BLaER1 (cell line): Measurements from ENCODE around the gene DPP9.
"Not testable (repeated sequence)": the region's sequence is repeated elsewhere in the genome, so short reads cannot be mapped to it uniquely, and the experiment has no call there.

Experiments
- H3K27ac ChIP-seq: shearing (Covaris generic); formaldehyde crosslinking; 2 replicates; pipeline ENCODE4 v1.8.1; 2022
- H3K27me3 ChIP-seq: shearing (Covaris generic); formaldehyde crosslinking; 2 replicates; pipeline ENCODE4 v1.8.1; 2022
- H3K36me3 ChIP-seq: shearing (Covaris generic); formaldehyde crosslinking; 2 replicates; pipeline ENCODE4 v1.8.1; 2022
- H3K4me1 ChIP-seq: shearing (Covaris generic); formaldehyde crosslinking; 2 replicates; pipeline ENCODE4 v1.8.1; 2022
- H3K4me2 ChIP-seq: shearing (Covaris generic); formaldehyde crosslinking; 2 replicates; pipeline ENCODE4 v1.8.1; 2022
- H3K4me3 ChIP-seq: shearing (Covaris generic); formaldehyde crosslinking; 2 replicates; pipeline ENCODE4 v1.8.1; 2022
- H3K9ac ChIP-seq: shearing (Covaris generic); formaldehyde crosslinking; 2 replicates; pipeline ENCODE4 v1.8.1; 2022
- H3K9me3 ChIP-seq: shearing (Covaris generic); formaldehyde crosslinking; 2 replicates; pipeline ENCODE4 v1.8.1; 2022
- H4K20me1 ChIP-seq: shearing (Covaris generic); formaldehyde crosslinking; 2 replicates; pipeline ENCODE4 v1.8.1; 2022
- Cebpa-rat ChIP-seq: shearing (Covaris generic); IDR thresholded peaks from 2 replicates; pipeline ENCODE4 v1.8.1; 2022

The DPP9 gene

GRCh38 chr19:4758082-4758481, 34.4 kb upstream of the DPP9 start:
- Histone ChIP-seq H3K4me1 (peaks cover 15% of the 10 kb centered on the region), H3K27me3 (no peaks in the 10 kb centered on the region), H3K9ac (no peak overlapping the region), H3K4me3 (no peak overlapping the region), H4K20me1 (no peaks in the 10 kb centered on the region; the same call in 1 of the 2 replicates), H3K27ac (no peak overlapping the region), H3K9me3 (peaks cover 7% of the 10 kb centered on the region; the same call in 1 of the 2 replicates), H3K36me3 (no peaks in the 10 kb centered on the region), H3K4me2 (no peak overlapping the region)
- no peak for TF ChIP-seq Cebpa-rat

GRCh38 chr19:4755459-4755858, 31.8 kb upstream of the DPP9 start:
- no peaks in the 10 kb centered on the region for H3K27me3 ChIP-seq
- H4K20me1 ChIP-seq, result no peaks in the 10 kb centered on the region
- no peak for TF ChIP-seq Cebpa-rat

GRCh38 chr19:4754248-4754647, 30.6 kb upstream of the DPP9 start:
- TF ChIP-seq Cebpa-rat, result no peak
- Histone ChIP-seq H3K4me1 (peaks cover 12% of the 10 kb centered on the region), H3K27me3 (no peaks in the 10 kb centered on the region), H3K9me3 (peaks cover 7% of the 10 kb centered on the region; the same call in 1 of the 2 replicates), H3K4me3 (no peak overlapping the region), H3K4me2 (no peak overlapping the region), H4K20me1 (no peaks in the 10 kb centered on the region), H3K36me3 (no peaks in the 10 kb centered on the region), H3K9ac (no peak overlapping the region), H3K27ac (no peak overlapping the region)

More at GRCh38 chr19:4755459-4755858, 31.8 kb upstream of the DPP9 start:
- Histone ChIP-seq H3K27ac (no peak overlapping the region), H3K4me2 (no peak overlapping the region), H3K9ac (no peak overlapping the region), H3K9me3 (peaks cover 7% of the 10 kb centered on the region; the same call in 1 of the 2 replicates), H3K36me3 (no peaks in the 10 kb centered on the region), H3K4me3 (no peak overlapping the region), H3K4me1 (peaks cover 12% of the 10 kb centered on the region)

- H3K27ac ChIP-seq, result no peak overlapping the region
- peak overlapping the region; percentile 84; the same call in 1 of the 2 replicates for H3K4me2 ChIP-seq
- no peaks in the 10 kb centered on the region for H3K9me3 ChIP-seq
- no peaks in the 10 kb centered on the region for H3K36me3 ChIP-seq
- TF ChIP-seq Cebpa-rat, result no peak
- H3K4me3 ChIP-seq, result no peak overlapping the region
- H3K4me1 ChIP-seq, result peaks cover 54% of the 10 kb centered on the region
- no peaks in the 10 kb centered on the region for H3K27me3 ChIP-seq
- H3K9ac ChIP-seq, result no peak overlapping the region
- no peaks in the 10 kb centered on the region for H4K20me1 ChIP-seq
These were observed 26.4 kb upstream of the DPP9 start for GRCh38 chr19:4749870-4750590.

- no peaks in the 10 kb centered on the region for H3K36me3 ChIP-seq
- H3K9ac ChIP-seq, result no peak overlapping the region; the same call in 1 of the 2 replicates
- H3K4me3 ChIP-seq, result peak overlapping the region; percentile 2; the same call in 1 of the 2 replicates
- no peaks in the 10 kb centered on the region for H3K27me3 ChIP-seq
- no peaks in the 10 kb centered on the region for H3K9me3 ChIP-seq
- H3K4me2 ChIP-seq, result peak overlapping the region; percentile 84
- H3K27ac ChIP-seq, result peak overlapping the region; percentile 55; the same call in 1 of the 2 replicates
- TF ChIP-seq Cebpa-rat, result no peak
- H4K20me1 ChIP-seq, result no peaks in the 10 kb centered on the region
- H3K4me1 ChIP-seq, result peaks cover 61% of the 10 kb centered on the region
These were observed 24.9 kb upstream of the DPP9 start for GRCh38 chr19:4748589-4748988.

- H3K36me3 ChIP-seq, result no peaks in the 10 kb centered on the region
- TF ChIP-seq Cebpa-rat, result no peak
- no peaks in the 10 kb centered on the region for H3K9me3 ChIP-seq
- H3K27me3 ChIP-seq, result no peaks in the 10 kb centered on the region
- H3K4me1 ChIP-seq, result peaks cover 64% of the 10 kb centered on the region
- H3K27ac ChIP-seq, result peak overlapping the region; percentile 55
- H3K4me2 ChIP-seq, result peak overlapping the region; percentile 84
- H4K20me1 ChIP-seq, result no peaks in the 10 kb centered on the region
- H3K4me3 ChIP-seq, result peak overlapping the region; percentile 2; the same call in 1 of the 2 replicates
- H3K9ac ChIP-seq, result peak overlapping the region; percentile 18; the same call in 1 of the 2 replicates
These were observed 24.5 kb upstream of the DPP9 start for GRCh38 chr19:4748185-4748584.

- no peak overlapping the region for H3K9ac ChIP-seq
- no peak overlapping the region for H3K4me3 ChIP-seq
- H3K27me3 ChIP-seq, result no peaks in the 10 kb centered on the region
- peak overlapping the region; percentile 84 for H3K4me2 ChIP-seq
- TF ChIP-seq Cebpa-rat, result no peak
- no peak overlapping the region for H3K27ac ChIP-seq
- no peaks in the 10 kb centered on the region for H4K20me1 ChIP-seq
- H3K9me3 ChIP-seq, result no peaks in the 10 kb centered on the region
- H3K4me1 ChIP-seq, result peaks cover 78% of the 10 kb centered on the region
- H3K36me3 ChIP-seq, result no peaks in the 10 kb centered on the region
These were observed 22.3 kb upstream of the DPP9 start for GRCh38 chr19:4745986-4746385.

GRCh38 chr19:4745175-4745574, 21.5 kb upstream of the DPP9 start:
- H3K9ac ChIP-seq, H3K27me3 ChIP-seq, H3K4me3 ChIP-seq, H3K27ac ChIP-seq, H3K9me3 ChIP-seq, H4K20me1 ChIP-seq, H3K36me3 ChIP-seq: not testable (repeated sequence)
- Histone ChIP-seq H3K4me1 (peaks cover 75% of the 10 kb centered on the region), H3K4me2 (0 out of 2 replicates have a peak overlapping the region, but pooled peaks have one; percentile 84)

- H3K4me2 ChIP-seq, result no peak overlapping the region
- no peaks in the 10 kb centered on the region for H4K20me1 ChIP-seq
- peaks cover 71% of the 10 kb centered on the region for H3K4me1 ChIP-seq
- no peak overlapping the region for H3K9ac ChIP-seq
- H3K27me3 ChIP-seq, result no peaks in the 10 kb centered on the region
- no peak for TF ChIP-seq Cebpa-rat
- H3K4me3 ChIP-seq, result no peak overlapping the region
- H3K9me3 ChIP-seq, result no peaks in the 10 kb centered on the region
- no peaks in the 10 kb centered on the region for H3K36me3 ChIP-seq
- H3K27ac ChIP-seq, result no peak overlapping the region
These were observed 21.0 kb upstream of the DPP9 start for GRCh38 chr19:4744451-4745174.
